ENCODE data around the gene C1QTNF8.

- peak; percentile 64 for TF ChIP-seq CTCF (conservative IDR thresholded peaks at IDR 0.05; ENCODE audit: low read length)
- no peak for TF ChIP-seq EZH2phosphoT487 (IDR thresholded peaks at IDR 0.05; ENCODE audit: borderline replicate concordance, low read depth, low read length)
Measured at GRCh38 chr16:1057252-1057932, 38.7 kb downstream of the C1QTNF8 start.
